IPS-18a (cell line): ENCODE results near the gene NRXN2.

Source experiments
- H3K27ac ChIP-seq: one replicate; pipeline ENCODE4 v1.5.1; 2013; ENCODE audit warnings: low read length
- H3K27me3 ChIP-seq: one replicate; pipeline ENCODE4 v1.6.1; 2013; ENCODE audit warnings: mild to moderate bottlenecking, low read length; ENCODE audit not compliant: control insufficient read depth, insufficient read depth
- H3K36me3 ChIP-seq: one replicate; pipeline ENCODE4 v1.6.1; 2013; ENCODE audit warnings: low read depth, low read length; ENCODE audit not compliant: control insufficient read depth
- H3K4me1 ChIP-seq: one replicate; pipeline ENCODE4 v1.6.1; 2013; ENCODE audit warnings: low read depth, low read length; ENCODE audit not compliant: control insufficient read depth
- H3K4me3 ChIP-seq: one replicate; pipeline ENCODE4 v1.5.1; 2013; ENCODE audit warnings: low read length
- H3K9ac ChIP-seq: one replicate; pipeline ENCODE4 v1.6.1; 2013; ENCODE audit warnings: mild to moderate bottlenecking, low read length, moderate library complexity
- H3K9me3 ChIP-seq: one replicate; pipeline ENCODE4 v1.6.1; 2013; ENCODE audit warnings: low read depth, low read length; ENCODE audit not compliant: control insufficient read depth

NRXN2 gene

GRCh38 chr11:64764753-64765152, 41.8 kb upstream of the NRXN2 start:
- H3K27me3 ChIP-seq: no peaks in the 10 kb centered on the region
- H3K4me1 ChIP-seq: peaks cover 54% of the 10 kb centered on the region
- H3K9me3 ChIP-seq: no peaks in the 10 kb centered on the region
- peaks cover 51% of the 10 kb centered on the region for H3K36me3 ChIP-seq
- no peak overlapping the region for H3K9ac ChIP-seq
- H3K27ac ChIP-seq: no peak overlapping the region
- no peak overlapping the region for H3K4me3 ChIP-seq

- Histone ChIP-seq H3K4me1 (peaks cover 60% of the 10 kb centered on the region), H3K27ac (peak overlapping the region; percentile 43), H3K9me3 (no peaks in the 10 kb centered on the region), H3K36me3 (peaks cover 44% of the 10 kb centered on the region), H3K27me3 (no peaks in the 10 kb centered on the region), H3K4me3 (peak overlapping the region; percentile 26), H3K9ac (peak overlapping the region; percentile 51)
Measured at GRCh38 chr11:64764040-64764611, 41.1 kb upstream of the NRXN2 start.

- Histone ChIP-seq H3K9me3 (no peaks in the 10 kb centered on the region), H3K9ac (peak overlapping the region; percentile 51), H3K36me3 (peaks cover 39% of the 10 kb centered on the region), H3K4me1 (peaks cover 63% of the 10 kb centered on the region), H3K4me3 (peak overlapping the region; percentile 26), H3K27ac (peak overlapping the region; percentile 43), H3K27me3 (no peaks in the 10 kb centered on the region)
Measured at GRCh38 chr11:64763526-64764039, 40.6 kb upstream of the NRXN2 start.

- H3K9ac ChIP-seq: peak overlapping the region; percentile 51
- no peaks in the 10 kb centered on the region for H3K27me3 ChIP-seq
- peaks cover 63% of the 10 kb centered on the region for H3K4me1 ChIP-seq
- H3K9me3 ChIP-seq: no peaks in the 10 kb centered on the region
- peak overlapping the region; percentile 26 for H3K4me3 ChIP-seq
- peaks cover 32% of the 10 kb centered on the region for H3K36me3 ChIP-seq
- H3K27ac ChIP-seq: peak overlapping the region; percentile 43
Measured at GRCh38 chr11:64762674-64763525, 39.9 kb upstream of the NRXN2 start.

GRCh38 chr11:64762277-64762673, 39.3 kb upstream of the NRXN2 start:
- Histone ChIP-seq H3K9me3 (no peaks in the 10 kb centered on the region), H3K4me3 (peak overlapping the region; percentile 26), H3K27ac (peak overlapping the region; percentile 43), H3K36me3 (peaks cover 27% of the 10 kb centered on the region), H3K27me3 (no peaks in the 10 kb centered on the region), H3K4me1 (peaks cover 61% of the 10 kb centered on the region), H3K9ac (peak overlapping the region; percentile 51)

- peak overlapping the region; percentile 12 for H3K27ac ChIP-seq
- peaks cover 59% of the 10 kb centered on the region for H3K4me1 ChIP-seq
- H3K4me3 ChIP-seq: no peak overlapping the region
- H3K9ac ChIP-seq: no peak overlapping the region
- H3K9me3 ChIP-seq: no peaks in the 10 kb centered on the region
- peaks cover 19% of the 10 kb centered on the region for H3K36me3 ChIP-seq
- no peaks in the 10 kb centered on the region for H3K27me3 ChIP-seq
Measured at GRCh38 chr11:64760759-64761420, 37.9 kb upstream of the NRXN2 start.

GRCh38 chr11:64759722-64760719, 37.0 kb upstream of the NRXN2 start, which contains the start of gene PYGM:
TSS of gene PYGM (minus strand) at chr11:64759974. CDS start at chr11:64759898, 76 bp downstream.
- no peaks in the 10 kb centered on the region for H3K27me3 ChIP-seq
- H3K4me3 ChIP-seq: peak within 1 kb of the TSS; percentile 1
- H3K27ac ChIP-seq: peak within 1 kb of the TSS; percentile 12
- H3K4me1 ChIP-seq: peaks cover 54% of the 10 kb centered on the region
- H3K36me3 ChIP-seq: peaks cover 13% of the 10 kb centered on the region
- H3K9ac ChIP-seq: no peak within 1 kb of the TSS
- no peaks in the 10 kb centered on the region for H3K9me3 ChIP-seq

- Histone ChIP-seq H3K4me3 (no peak overlapping the region), H3K9me3 (no peaks in the 10 kb centered on the region), H3K36me3 (peaks cover 5% of the 10 kb centered on the region), H3K9ac (no peak overlapping the region), H3K4me1 (peaks cover 46% of the 10 kb centered on the region), H3K27me3 (no peaks in the 10 kb centered on the region), H3K27ac (no peak overlapping the region)
Measured at GRCh38 chr11:64759131-64759721, 36.2 kb upstream of the NRXN2 start.

GRCh38 chr11:64758330-64759079, 35.5 kb upstream of the NRXN2 start:
- Histone ChIP-seq H3K4me1 (peaks cover 39% of the 10 kb centered on the region), H3K4me3 (no peak overlapping the region), H3K9me3 (no peaks in the 10 kb centered on the region), H3K27me3 (no peaks in the 10 kb centered on the region), H3K27ac (no peak overlapping the region), H3K9ac (no peak overlapping the region), H3K36me3 (no peaks in the 10 kb centered on the region)
